GM18907 (cell line): ENCODE measurements around the gene GFOD2.
A peak's percentile ranks its signal among the peaks of the same experiment; 100 is the strongest.
"Not testable (repeated sequence)": the region's sequence is repeated elsewhere in the genome, so short reads cannot be mapped to it uniquely, and the experiment has no call there.

Experiments used
- ATAC-seq: cut with Tn5 transposase; IDR thresholded peaks from one replicate; pipeline ENCODE4 v1.9.1; 2021; ENCODE audit warnings: mild to moderate bottlenecking, moderate library complexity; ENCODE audit not compliant: unreplicated experiment

Gene GFOD2

GRCh38 chr16:67719048-67719777, at the start of gene GFOD2:
TSS of gene GFOD2 (minus strand) at chr16:67719316. CDS start at chr16:67685715, 33,601 bp downstream.
- ATAC-seq, result peak; percentile 80

- ATAC-seq, result no peak
These were observed 48.8 kb upstream of the GFOD2 start for GRCh38 chr16:67767953-67768352.

DNA sequence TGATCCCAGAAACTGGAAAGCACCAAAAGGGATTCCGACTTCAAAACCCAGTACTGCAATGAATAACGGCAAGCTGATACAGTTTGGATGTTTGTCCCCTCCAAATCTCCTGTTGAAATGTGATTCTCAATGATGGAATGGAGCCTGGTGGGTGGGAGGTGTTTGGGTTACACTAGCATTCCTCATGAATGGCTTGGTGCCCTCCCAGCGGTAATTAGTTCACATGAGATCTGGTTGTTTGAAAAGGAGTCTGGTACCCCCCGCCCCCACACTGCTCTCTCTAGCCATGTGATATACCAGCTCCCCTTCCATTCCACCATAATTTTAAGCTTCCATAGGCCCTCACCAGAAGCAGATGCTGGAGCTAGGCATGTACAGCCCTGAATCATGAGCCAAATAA, 47.2 kb upstream of the GFOD2 start:
- no peak for ATAC-seq

DNA sequence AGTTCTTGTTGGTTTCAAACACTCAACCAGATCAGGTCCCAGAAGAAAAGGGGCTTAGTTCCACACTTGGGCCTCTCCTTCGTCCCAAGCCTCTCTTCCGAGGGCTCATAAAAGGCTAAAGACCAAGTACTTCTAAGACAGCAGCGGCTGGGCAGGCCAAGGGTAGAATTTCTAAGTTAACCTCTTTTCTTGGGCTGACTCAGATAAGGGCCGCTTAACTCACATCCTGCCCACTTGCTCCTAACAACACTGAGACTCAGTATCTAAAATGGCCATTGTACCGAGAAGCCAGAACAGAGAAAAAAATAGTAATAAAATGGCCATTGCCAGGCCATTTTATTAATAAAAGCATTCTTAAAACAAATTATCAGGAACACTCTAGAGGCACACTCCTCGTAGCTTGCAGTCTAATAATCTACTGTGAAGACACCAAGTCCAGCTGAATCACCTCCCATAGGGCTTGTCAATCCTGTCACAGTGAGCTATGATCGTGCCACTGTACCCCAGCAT, 45.1 kb upstream of the GFOD2 start:
- no peak for ATAC-seq

- no peak for ATAC-seq
These were observed 44.0 kb upstream of the GFOD2 start for GRCh38 chr16:67763066-67763465.

DNA sequence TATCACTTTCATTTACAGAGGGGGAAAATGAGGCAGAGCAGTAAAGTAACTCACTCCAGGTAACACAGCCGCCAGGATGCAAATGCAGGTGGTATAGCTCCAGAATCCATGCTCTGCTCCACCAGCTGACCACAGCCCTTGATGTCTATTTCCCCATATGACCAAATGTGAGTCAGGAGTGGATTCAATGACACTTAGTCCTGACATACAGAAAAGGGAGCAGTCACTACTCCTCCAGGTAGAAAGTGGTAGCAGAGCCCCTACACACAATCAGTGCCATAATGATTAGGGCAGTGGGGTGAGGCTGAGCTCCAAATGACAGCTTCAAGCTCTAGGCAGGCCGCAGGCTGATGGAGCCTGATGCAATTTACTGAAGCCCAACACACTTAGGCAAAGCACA, 43.3 kb upstream of the GFOD2 start:
- ATAC-seq, result no peak

- no peak for ATAC-seq
These were observed 42.8 kb upstream of the GFOD2 start for GRCh38 chr16:67761924-67762323.

DNA sequence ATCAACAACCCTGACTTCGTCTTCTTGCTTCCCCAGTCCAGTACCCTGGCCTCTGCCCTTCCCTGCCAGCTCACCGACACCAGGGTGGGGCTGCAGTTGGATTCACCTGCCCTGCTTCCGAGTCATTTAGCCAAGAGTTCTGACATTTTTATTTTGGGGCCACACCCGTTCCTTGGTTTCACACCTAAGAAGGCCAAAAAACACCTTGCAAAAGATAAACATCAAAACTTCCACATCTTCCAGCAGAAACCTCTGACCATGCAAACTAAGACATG, 41.8 kb upstream of the GFOD2 start:
- no peak for ATAC-seq

DNA sequence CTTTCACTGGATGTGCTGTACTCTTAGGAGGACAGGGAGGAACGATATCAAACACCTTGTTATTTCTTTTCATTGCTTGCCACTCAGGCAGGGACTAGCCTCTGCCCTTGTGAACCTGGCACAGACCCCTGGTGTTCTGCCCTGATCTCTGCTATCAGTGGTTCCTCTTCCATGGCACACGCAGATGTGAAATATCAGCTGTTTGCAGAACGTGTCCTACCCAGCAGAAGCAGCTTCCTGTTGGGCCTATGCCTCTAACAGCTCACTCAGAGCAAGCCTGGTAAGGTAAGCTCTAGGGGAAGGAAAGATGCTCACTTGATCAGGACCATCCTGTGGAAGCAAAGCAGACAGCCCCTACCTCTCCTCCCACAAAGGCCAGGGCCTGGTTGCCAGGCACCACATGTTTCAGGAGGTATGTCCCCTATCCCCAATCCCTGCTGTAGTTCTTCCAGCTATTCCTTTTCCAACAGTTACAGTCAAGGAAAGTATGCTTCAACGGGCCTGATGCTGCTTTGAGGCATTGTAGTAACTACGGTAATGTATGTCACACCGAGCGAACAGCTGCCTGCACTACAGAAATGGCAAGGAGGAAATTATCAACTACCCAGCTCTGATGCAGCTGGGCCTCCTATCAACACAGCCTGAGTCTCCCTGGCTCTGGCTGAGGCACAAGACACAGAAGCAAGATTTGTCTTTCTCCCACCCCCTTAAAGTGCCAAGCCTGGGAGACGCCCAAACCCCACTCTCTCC, 41.3 kb upstream of the GFOD2 start:
- ATAC-seq, result no peak

DNA sequence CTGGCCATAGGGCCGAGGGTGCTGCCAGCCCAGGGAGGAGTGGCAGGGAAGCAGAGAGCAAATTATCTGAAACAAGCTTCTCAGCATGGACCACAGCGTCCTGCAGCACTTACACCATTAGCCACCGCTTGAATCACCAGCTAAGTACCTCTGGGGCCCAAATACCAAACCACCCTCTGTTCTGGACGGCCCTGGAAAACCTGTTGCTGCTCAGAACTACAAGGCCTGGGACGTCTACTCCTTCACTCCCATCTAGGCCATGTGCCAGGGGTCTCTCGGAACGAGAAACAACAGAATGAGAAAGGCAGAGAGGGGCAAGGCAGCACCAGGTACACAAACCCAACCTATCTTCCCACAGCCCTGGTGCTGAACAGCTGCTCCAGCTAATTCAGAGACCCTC, 39.9 kb upstream of the GFOD2 start:
- ATAC-seq, result no peak

DNA sequence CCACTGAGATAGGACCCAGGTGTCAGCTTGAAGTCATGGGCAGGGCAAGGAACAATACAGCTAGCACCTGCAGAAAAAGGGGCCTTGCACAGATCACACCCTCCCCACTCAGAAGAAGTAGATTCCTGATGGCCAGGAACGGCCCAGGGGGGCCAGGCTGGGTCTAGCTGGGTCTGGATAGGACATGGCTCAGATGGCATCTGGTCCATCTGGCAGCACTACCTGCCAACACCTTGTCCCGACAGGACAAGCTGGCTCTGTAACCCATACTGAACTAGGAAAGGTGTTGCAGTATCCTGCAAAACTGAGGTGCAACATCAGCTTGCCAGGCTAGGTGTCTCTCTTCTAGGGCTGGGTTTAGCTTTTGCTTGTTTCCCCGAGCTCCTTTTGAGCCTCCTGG, 38.9 kb upstream of the GFOD2 start:
- no peak for ATAC-seq

GRCh38 chr16:67752641-67753040, 33.5 kb upstream of the GFOD2 start:
- no peak for ATAC-seq

GRCh38 chr16:67751331-67751730, 32.2 kb upstream of the GFOD2 start:
- not testable (repeated sequence) for ATAC-seq

DNA sequence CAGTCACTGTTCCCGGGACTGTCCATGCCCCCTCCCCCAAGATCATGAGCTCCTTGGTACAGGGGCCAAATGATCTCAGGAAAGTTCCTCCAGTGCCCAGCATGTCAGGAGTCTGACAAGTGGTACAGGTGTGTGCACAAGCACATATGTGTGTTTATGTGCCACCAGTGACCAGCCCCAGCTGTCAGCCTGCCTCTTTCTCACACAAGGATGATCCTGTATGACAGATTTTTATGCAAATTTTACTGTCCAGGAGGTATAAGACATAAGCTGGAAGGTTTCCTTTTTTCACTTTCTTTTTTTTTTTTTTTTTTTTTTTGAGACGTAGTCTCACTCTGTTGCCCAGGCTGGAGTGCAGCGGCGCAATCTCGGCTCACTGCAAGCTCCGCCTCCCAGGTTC, 31.4 kb upstream of the GFOD2 start:
- ATAC-seq, result peak; percentile 71

GRCh38 chr16:67749436-67750078, 30.4 kb upstream of the GFOD2 start:
- ATAC-seq, result peak; percentile 42

DNA sequence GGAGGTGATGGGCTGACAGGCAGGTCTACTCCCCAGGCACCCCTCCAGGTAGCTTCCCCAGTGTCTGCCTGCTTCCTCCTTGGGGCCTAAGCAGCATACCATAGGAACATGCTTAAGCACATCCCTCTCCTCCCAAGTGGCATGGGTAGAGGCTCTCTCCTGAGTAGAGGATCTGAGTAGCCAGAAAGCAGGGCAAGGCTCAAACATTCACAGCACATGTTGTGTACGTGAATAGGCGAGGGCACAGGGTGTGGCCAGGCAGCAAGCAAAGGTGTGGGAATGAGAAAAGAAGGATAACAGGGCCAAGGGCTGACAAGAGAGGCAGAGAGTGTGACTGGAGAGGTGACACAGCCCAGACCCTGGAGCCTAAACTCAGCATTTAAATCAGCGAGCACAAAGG, 29.7 kb upstream of the GFOD2 start:
- ATAC-seq, result no peak

- no peak for ATAC-seq
These were observed 27.7 kb upstream of the GFOD2 start for GRCh38 chr16:67746846-67747245.

DNA sequence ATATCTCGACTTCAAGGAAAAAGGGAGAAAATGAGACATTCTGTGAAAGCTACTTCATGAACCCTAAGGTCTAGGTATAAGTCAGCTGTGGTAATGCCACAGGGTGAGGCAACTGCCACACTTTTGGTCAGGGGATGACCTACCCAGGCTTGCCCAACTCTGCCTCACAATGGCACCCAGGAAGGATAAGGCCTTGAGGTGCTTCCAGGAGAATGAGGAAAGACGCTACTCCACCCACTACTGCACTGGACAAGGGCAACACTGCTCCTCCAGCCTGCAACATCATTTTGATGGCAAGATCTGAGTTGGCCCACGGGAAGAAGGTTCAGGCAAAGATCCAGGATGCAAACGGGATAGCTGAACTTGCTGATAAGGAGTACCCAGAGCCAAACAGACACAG, 22.0 kb upstream of the GFOD2 start:
- no peak for ATAC-seq

GRCh38 chr16:67740391-67740790, 21.3 kb upstream of the GFOD2 start:
- no peak for ATAC-seq

GRCh38 chr16:67736858-67737257, 17.7 kb upstream of the GFOD2 start:
- ATAC-seq, result no peak

DNA sequence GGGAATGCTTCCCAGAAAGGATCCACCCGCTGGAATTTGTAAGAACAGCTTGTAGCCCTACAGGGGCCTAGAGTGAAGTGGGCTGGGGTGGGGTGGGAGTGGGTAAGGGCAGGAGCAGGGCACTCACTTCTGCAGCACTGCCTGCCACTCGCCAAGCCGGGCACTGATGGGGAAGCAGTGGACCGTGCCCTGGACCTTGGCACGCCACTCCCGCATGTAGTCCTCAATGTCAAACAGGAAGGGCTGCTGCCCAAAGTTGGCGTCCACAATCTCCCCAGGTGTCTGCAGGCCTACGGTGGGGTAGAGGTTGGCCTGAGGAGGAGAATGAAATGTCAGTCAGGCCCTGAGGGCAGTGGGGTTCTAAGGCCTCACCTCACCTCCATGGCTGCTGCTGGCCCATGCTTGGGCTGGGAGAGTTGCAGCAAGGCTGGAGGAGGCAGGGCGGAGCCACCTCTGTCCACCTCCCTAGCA, 15.7 kb upstream of the GFOD2 start:
- no peak for ATAC-seq
